Activated CD8-positive, alpha-beta memory T cell treated with anti-CD3 and anti-CD28 coated beads for 24 hours (primary cell): ENCODE measurements around the gene TSPY8.
"Not testable (repeated sequence)": the region's sequence is repeated elsewhere in the genome, so short reads cannot be mapped to it uniquely, and the experiment has no call there.

ENCODE experiments used
- DNase-seq: peaks from one replicate; pipeline ENCODE4 v3.0.0-alpha.2; 2020

TSPY8 gene, protein sequence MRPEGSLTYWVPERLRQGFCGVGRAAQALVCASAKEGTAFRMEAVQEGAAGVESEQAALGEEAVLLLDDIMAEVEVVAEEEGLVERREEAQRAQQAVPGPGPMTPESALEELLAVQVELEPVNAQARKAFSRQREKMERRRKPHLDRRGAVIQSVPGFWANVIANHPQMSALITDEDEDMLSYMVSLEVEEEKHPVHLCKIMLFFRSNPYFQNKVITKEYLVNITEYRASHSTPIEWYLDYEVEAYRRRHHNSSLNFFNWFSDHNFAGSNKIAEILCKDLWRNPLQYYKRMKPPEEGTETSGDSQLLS

DNA sequence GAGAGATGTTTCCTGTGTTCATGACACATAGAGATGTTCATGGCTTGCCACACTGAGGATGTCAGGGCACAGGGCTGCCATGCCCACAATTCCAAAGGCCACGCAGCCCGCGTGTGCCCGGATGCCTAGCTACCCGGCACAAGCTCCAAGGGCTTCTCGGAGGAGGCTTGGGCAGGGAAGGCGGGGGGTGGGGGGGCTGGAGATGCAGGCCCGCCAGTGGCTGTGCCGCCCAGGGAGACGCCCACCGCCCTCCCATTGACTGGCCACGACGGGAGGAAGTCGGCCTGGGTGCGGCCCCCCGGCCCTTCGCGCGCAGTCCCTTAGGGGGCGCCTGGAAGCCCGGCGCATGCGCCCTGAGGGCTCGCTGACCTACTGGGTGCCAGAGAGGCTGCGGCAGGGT, at the start of gene TSPY8:
TSPY8 (plus strand) TSS at position 301 of the 400 bp plus-strand sequence; CDS start at position 347, 46 bp downstream.
- not testable (repeated sequence) for DNase-seq

DNA sequence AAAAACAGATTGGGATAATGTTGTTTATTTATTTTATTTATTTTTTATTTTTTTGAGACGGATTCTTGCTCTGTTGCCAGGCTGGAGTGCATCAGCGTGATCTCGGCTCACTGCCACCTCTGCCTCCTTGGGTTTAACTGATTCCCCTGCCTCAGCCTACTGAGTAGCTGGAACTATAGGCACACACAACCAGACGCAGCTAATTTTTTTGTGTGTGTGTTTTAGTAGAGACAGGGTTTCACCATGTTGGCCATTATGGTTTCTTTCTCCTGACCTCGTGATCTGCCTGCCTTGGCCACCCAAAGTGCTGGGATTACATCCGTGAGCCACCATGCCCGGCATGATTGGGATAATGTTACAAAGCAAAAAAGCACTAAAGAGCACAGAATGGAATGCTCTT, 36.6 kb upstream of the TSPY8 start:
- DNase-seq: no peak

- not testable (repeated sequence) for DNase-seq
Measured at GRCh38 chrY:9337164-9337563, 20.4 kb upstream of the TSPY8 start, which contains the start of gene TSPY4. Gene TSPY4 (plus strand): TSS chrY:9337464. CDS start chrY:9337510, 46 bp downstream.

DNA sequence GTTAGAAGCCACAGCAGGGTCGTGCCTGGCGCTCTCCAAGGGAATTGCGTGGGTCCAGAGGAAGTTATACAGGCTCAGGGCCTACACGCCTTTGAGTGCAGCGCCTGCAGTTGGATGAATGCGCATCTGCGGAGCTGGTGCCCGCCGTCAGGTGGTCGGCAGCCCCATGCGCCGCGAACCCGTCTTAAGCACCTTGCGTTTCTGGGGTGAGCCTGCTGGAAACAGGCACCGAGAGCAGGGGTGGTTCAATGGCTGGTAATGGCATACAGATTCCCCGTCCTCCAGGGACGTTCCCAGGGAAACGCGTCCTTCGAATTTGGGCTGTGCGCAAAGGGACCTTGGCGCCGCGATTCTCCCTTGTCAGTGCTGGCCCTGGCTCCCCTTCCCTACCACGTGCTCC, 38.9 kb downstream of the TSPY8 start:
- not testable (repeated sequence) for DNase-seq

GRCh38 chrY:9398121-9398520, 40.5 kb downstream of the TSPY8 start, which contains the start of gene TSPY3:
Gene TSPY3 (plus strand): TSS chrY:9398421. CDS start chrY:9398467, 46 bp downstream.
- DNase-seq: not testable (repeated sequence)
